HG02885 (cell line): ENCODE data around the gene EDNRA.
"Not testable (repeated sequence)": the region's sequence is repeated elsewhere in the genome, so short reads cannot be mapped to it uniquely, and the experiment has no call there.

Source experiments
- ATAC-seq: cut with Tn5 transposase; IDR thresholded peaks from one replicate; pipeline ENCODE4 v1.9.1; 2021; ENCODE audit warnings: mild to moderate bottlenecking; ENCODE audit not compliant: unreplicated experiment, poor library complexity

Gene EDNRA

GRCh38 chr4:147480891-147481576, at the start of gene EDNRA:
EDNRA (plus strand) TSS chr4:147481097; CDS start chr4:147485682, 4,585 bp downstream.
- ATAC-seq = no peak

GRCh38 chr4:147434370-147434769, 46.5 kb upstream of the EDNRA start:
- ATAC-seq = not testable (repeated sequence)

- ATAC-seq = no peak
Observed at GRCh38 chr4:147440442-147440841, 40.5 kb upstream of the EDNRA start.

GRCh38 chr4:147447786-147448185, 33.1 kb upstream of the EDNRA start:
- ATAC-seq = no peak

GRCh38 chr4:147453561-147454141, 27.2 kb upstream of the EDNRA start:
- no peak for ATAC-seq

- ATAC-seq = no peak
Observed at GRCh38 chr4:147456706-147457105, 24.2 kb upstream of the EDNRA start.

GRCh38 chr4:147461161-147461560, 19.7 kb upstream of the EDNRA start:
- ATAC-seq = no peak

- no peak for ATAC-seq
Observed at GRCh38 chr4:147463065-147463464, 17.8 kb upstream of the EDNRA start.

GRCh38 chr4:147465461-147465860, 15.4 kb upstream of the EDNRA start:
- no peak for ATAC-seq

GRCh38 chr4:147477439-147477838, 3.5 kb upstream of the EDNRA start:
- peak; percentile 57 for ATAC-seq

- no peak for ATAC-seq
Observed at GRCh38 chr4:147479376-147479775, 1.5 kb upstream of the EDNRA start.

GRCh38 chr4:147479786-147480185, 1.1 kb upstream of the EDNRA start:
- ATAC-seq = no peak

- no peak for ATAC-seq
Observed at GRCh38 chr4:147480502-147480890, 401 bp upstream of the EDNRA start.

- ATAC-seq = no peak
Observed at GRCh38 chr4:147481577-147482109, 746 bp downstream of the EDNRA start.

GRCh38 chr4:147482281-147482680, 1.4 kb downstream of the EDNRA start:
- ATAC-seq = no peak

GRCh38 chr4:147485167-147485566, 4.3 kb downstream of the EDNRA start:
- no peak for ATAC-seq

- ATAC-seq = no peak
Observed at GRCh38 chr4:147487616-147488015, 6.7 kb downstream of the EDNRA start.

- ATAC-seq = no peak
Observed at GRCh38 chr4:147488556-147488955, 7.7 kb downstream of the EDNRA start.

GRCh38 chr4:147491086-147491485, 10.2 kb downstream of the EDNRA start:
- ATAC-seq = no peak

GRCh38 chr4:147492306-147492705, 11.4 kb downstream of the EDNRA start:
- ATAC-seq = no peak

GRCh38 chr4:147492761-147493160, 11.9 kb downstream of the EDNRA start:
- ATAC-seq = no peak

- ATAC-seq = no peak
Observed at GRCh38 chr4:147493307-147493706, 12.4 kb downstream of the EDNRA start.
